HepG2 (cell line): ENCODE measurements around the gene LRRC15. TPM values are rescaled to one million over a fixed set of nuclear protein-coding genes. Genes with fewer than 3 reads are reported as not detected.
A peak's percentile ranks its signal among the peaks of the same experiment; 100 is the strongest.

ENCODE experiments used
- BCL6 ChIP-seq: IDR thresholded peaks from 2 replicates; pipeline ENCODE4 v1.6.1; 2016; ENCODE audit warnings: missing genetic modification reagents, missing compliant biosample characterization
- ELF4 ChIP-seq: sonication (generic); formaldehyde crosslinking; IDR thresholded peaks from 2 replicates; pipeline ENCODE4 v1.5.0; 2020; ENCODE audit warnings: missing genetic modification reagents, mild to moderate bottlenecking, moderate library complexity, borderline replicate concordance
- FOSL2 ChIP-seq: sonication (generic); formaldehyde crosslinking; IDR thresholded peaks from 2 replicates; pipeline ENCODE4 v1.4.0; 2020; ENCODE audit warnings: missing genetic modification reagents
- KDM5B ChIP-seq: sonication (generic); formaldehyde crosslinking; IDR thresholded peaks from 2 replicates; pipeline ENCODE4 v1.4.0; 2020; ENCODE audit warnings: missing genetic modification reagents, mild to moderate bottlenecking, borderline replicate concordance
- LCORL ChIP-seq, 2 experiments: fragments of 450-650 bp in 1 of 2; sonication (generic) in 1 of 2; formaldehyde crosslinking in 1 of 2; IDR thresholded peaks; 2 replicates each; pipeline versions ENCODE4 v1.5.0 to v1.6.1; 2017 to 2020; ENCODE audit warnings: antibody characterized with exemption in 1 of 2, missing genetic modification reagents in 1 of 2
- MAF1 ChIP-seq: sonication (generic); formaldehyde crosslinking; IDR thresholded peaks from 2 replicates; pipeline ENCODE4 v1.5.0; 2020; ENCODE audit warnings: missing genetic modification reagents, borderline replicate concordance
- MATR3 ChIP-seq: sonication (generic); formaldehyde crosslinking; IDR thresholded peaks from 2 replicates; pipeline ENCODE4 v1.4.0; 2020; ENCODE audit warnings: missing genetic modification reagents
- MZF1 ChIP-seq: sonication (generic); formaldehyde crosslinking; IDR thresholded peaks from 2 replicates; pipeline ENCODE4 v1.8.1; 2023; ENCODE audit warnings: mild to moderate bottlenecking, missing genetic modification reagents, borderline replicate concordance
- PHF5A ChIP-seq: IDR thresholded peaks from one replicate; pipeline ENCODE4 v1.6.1; 2018; ENCODE audit warnings: low read depth, missing genetic modification reagents; ENCODE audit not compliant: unreplicated experiment
- PPARG ChIP-seq: conservative IDR thresholded peaks from 2 replicates; pipeline ENCODE4 v1.6.1; 2016; ENCODE audit warnings: missing biosample characterization, missing genetic modification reagents
- RORA ChIP-seq: sonication (generic); formaldehyde crosslinking; IDR thresholded peaks from 2 replicates; pipeline ENCODE4 v1.5.0; 2020; ENCODE audit warnings: mild to moderate bottlenecking, missing genetic modification reagents, moderate library complexity
- SAP130 ChIP-seq: IDR thresholded peaks from 2 replicates; pipeline ENCODE4 v1.6.1; 2016; ENCODE audit warnings: low read depth
- SMAD9 ChIP-seq: sonication (generic); formaldehyde crosslinking; IDR thresholded peaks from 2 replicates; pipeline ENCODE4 v1.5.1; 2020; ENCODE audit warnings: mild to moderate bottlenecking, missing genetic modification reagents
- SP4 ChIP-seq: sonication (generic); formaldehyde crosslinking; IDR thresholded peaks from 2 replicates; pipeline ENCODE4 v1.8.1; 2023; ENCODE audit warnings: mild to moderate bottlenecking, missing genetic modification reagents
- SPEN ChIP-seq: sonication (generic); formaldehyde crosslinking; IDR thresholded peaks from 2 replicates; pipeline ENCODE4 v1.5.1; 2020; ENCODE audit warnings: low read depth, mild to moderate bottlenecking, missing genetic modification reagents
- SRF ChIP-seq: IDR thresholded peaks from 2 replicates; pipeline ENCODE4 v1.6.1; 2011; ENCODE audit warnings: mild to moderate bottlenecking, low read depth, low read length, moderate library complexity
- ZBTB1 ChIP-seq: sonication (generic); formaldehyde crosslinking; IDR thresholded peaks from 2 replicates; pipeline ENCODE4 v1.4.0; 2020; ENCODE audit warnings: missing genetic modification reagents, borderline replicate concordance
- ZBTB46 ChIP-seq: sonication (generic); formaldehyde crosslinking; IDR thresholded peaks from 2 replicates; pipeline ENCODE4 v1.4.0; 2020; ENCODE audit warnings: mild to moderate bottlenecking, missing genetic modification reagents, borderline replicate concordance
- ZNF230 ChIP-seq: sonication (generic); formaldehyde crosslinking; IDR thresholded peaks from 2 replicates; pipeline ENCODE4 v1.4.0; 2020; ENCODE audit warnings: mild to moderate bottlenecking, missing genetic modification reagents
- ZNF687 ChIP-seq: sonication (generic); formaldehyde crosslinking; IDR thresholded peaks from 2 replicates; pipeline ENCODE4 v1.5.1; 2020; ENCODE audit warnings: mild to moderate bottlenecking, missing genetic modification reagents, moderate library complexity
- ZNF768 ChIP-seq: sonication (generic); formaldehyde crosslinking; IDR thresholded peaks from 2 replicates; pipeline ENCODE4 v1.4.0; 2020; ENCODE audit warnings: missing genetic modification reagents
- ZNF800 ChIP-seq: sonication (generic); formaldehyde crosslinking; IDR thresholded peaks from 2 replicates; pipeline ENCODE4 v1.4.0; 2020; ENCODE audit warnings: missing genetic modification reagents
- ZNF879 ChIP-seq: sonication (generic); formaldehyde crosslinking; IDR thresholded peaks from 2 replicates; pipeline ENCODE4 v1.8.1; 2023; ENCODE audit warnings: missing genetic modification reagents
- polyA plus RNA-seq, 8 experiments: library from polyadenylated mRNA; depleted of rRNA in 3 of 8; stranded (reverse) in 7 of 8; unstranded in 1 of 8; fragments of >200 nt; fragmentation: Illumina TruSeq in 4 of 8; extraction: Trizol in 4 of 8; gene quantifications; 2 replicates each; pipeline versions ENCODE4 v1.2.1 to v1.2.3, GENCODE V29; 2011 to 2016; ENCODE audit warnings: low read depth in 4 of 8, missing spikeins in 1 of 8, mixed read lengths in 1 of 8; ENCODE audit not compliant: insufficient read depth in 1 of 8
- total RNA-seq, 5 experiments: library from RNA; depleted of rRNA; stranded (reverse); fragments of >200 nt; fragmentation: Illumina TruSeq; extraction: Trizol; gene quantifications; 2 replicates each; pipeline ENCODE4 v1.2.3, GENCODE V29; 2016; ENCODE audit warnings: low read depth in 1 of 5

The LRRC15 gene
- total and polyA plus RNA-seq, 2 of the 13 experiments (the other 11 are each of a cell fraction or from before 2014, with no cell fraction given) = not detected

- TF ChIP-seq KDM5B (CRISPR knock-in tag) (no peak), ZBTB1 (CRISPR knock-in tag) (no peak), ZNF768 (CRISPR knock-in tag) (peak; percentile 88), SRF (no peak), MAF1 (CRISPR knock-in tag) (no peak), PPARG (no peak), MATR3 (CRISPR knock-in tag) (no peak), ZNF800 (CRISPR knock-in tag) (no peak), SMAD9 (CRISPR knock-in tag) (no peak), FOSL2 (CRISPR knock-in tag) (peak; percentile 81), ZNF687 (CRISPR knock-in tag) (peak; percentile 31; the same call in 1 of the 2 replicates), ELF4 (CRISPR knock-in tag) (no peak), ZBTB46 (no peak), SP4 (CRISPR knock-in tag) (0 out of 2 replicates have a peak, but pooled peaks have one; percentile 19), RORA (CRISPR knock-in tag) (no peak), SPEN (CRISPR knock-in tag) (no peak), ZNF879 (CRISPR knock-in tag) (no peak), LCORL (IDR thresholded peaks at IDR 0.05) (no peak), LCORL (CRISPR knock-in tag; IDR thresholded peaks at IDR 0.05) (no peak), ZNF230 (CRISPR knock-in tag) (no peak), SAP130 (0 out of 2 replicates have a peak, but pooled peaks have one; percentile 22), MZF1 (no peak), BCL6 (no peak), PHF5A (no peak)
Measured at GRCh38 chr3:194322678-194323211, 46.8 kb downstream of the LRRC15 start (continued).
